Fibroblast of skin of right quadriceps (primary cell): ENCODE data around the gene TRIM31.

Experiments
- DNase-seq: peaks from one replicate; pipeline ENCODE4 v3.0.0-alpha.2; 2013

The TRIM31 gene

DNA sequence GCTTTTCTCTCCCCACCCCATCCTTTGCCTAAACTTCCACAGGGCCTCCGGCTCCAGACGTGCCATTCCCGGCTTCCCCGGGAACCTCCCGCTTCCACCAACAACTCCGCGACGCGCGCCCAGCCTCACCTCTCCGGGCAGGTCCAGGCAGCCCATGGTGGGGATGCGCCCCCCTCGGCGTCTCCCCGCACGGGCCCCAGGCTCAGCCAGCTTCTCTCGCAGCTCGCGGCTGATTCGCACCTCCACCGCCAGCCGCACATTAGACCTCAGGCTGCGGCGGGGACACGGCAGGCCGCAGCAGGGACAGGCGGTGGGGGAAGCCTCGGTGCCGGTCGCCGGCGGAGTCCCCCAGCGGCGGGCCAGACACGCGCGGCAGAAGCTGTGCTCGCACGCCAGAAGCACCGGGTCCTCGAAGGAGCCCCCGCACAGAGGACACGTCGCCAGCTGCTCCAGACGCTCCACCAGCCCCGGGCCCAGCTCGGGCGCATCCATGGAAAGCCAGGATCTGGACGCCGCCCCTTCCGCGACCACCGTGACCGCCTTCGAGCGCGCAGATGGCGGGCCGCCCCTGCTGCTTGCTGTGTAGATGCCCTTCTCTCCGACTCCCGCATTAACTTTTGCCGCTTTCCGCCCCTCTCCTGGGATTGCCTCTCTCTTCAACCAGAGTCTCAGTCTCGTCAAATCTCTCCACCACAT is 37.6 kb downstream of the TRIM31 start, which contains the start of gene RNF39:
RNF39 (minus strand) TSS at position 676 of the 696 bp plus-strand sequence; CDS start at position 492, 184 bp downstream.
- no peak for DNase-seq

DNA sequence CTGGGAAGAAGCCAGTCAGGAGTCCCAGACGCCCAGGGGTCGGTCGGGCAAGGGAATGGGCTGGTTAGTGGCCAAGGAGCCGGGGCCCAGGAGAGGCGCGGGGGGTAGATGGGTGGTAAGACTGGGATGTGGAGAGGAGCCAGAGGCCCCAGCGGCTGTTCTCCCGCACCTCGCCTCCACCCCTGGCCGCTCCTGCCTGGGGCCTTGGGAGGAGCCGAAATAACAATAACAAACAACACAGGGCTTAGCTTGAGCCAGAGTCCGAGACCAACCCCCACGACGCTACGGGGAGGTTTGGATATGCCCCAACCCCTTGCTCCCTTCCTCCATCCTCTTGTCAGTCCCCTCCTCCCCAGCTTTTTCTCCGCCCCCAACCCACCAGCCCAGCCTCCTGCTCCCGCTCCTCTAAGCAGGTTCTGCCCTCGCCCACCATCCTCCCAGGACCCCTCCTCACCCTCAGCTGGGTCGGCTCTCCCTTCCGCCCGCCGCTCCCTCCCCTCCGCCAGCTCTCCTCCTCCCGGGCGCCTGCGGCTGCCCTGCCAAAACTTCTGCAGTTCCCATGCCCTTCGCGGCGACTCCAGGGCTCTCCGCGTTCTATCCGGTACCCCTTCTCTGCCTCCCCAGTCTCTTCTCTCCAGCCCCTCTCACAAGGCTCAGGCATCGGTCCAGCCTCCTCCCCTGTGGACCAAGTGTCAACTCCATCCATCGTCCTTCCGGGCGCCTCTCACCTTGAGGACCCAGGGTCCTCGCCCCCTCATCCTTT is 38.4 kb downstream of the TRIM31 start:
- DNase-seq, result no peak

DNA sequence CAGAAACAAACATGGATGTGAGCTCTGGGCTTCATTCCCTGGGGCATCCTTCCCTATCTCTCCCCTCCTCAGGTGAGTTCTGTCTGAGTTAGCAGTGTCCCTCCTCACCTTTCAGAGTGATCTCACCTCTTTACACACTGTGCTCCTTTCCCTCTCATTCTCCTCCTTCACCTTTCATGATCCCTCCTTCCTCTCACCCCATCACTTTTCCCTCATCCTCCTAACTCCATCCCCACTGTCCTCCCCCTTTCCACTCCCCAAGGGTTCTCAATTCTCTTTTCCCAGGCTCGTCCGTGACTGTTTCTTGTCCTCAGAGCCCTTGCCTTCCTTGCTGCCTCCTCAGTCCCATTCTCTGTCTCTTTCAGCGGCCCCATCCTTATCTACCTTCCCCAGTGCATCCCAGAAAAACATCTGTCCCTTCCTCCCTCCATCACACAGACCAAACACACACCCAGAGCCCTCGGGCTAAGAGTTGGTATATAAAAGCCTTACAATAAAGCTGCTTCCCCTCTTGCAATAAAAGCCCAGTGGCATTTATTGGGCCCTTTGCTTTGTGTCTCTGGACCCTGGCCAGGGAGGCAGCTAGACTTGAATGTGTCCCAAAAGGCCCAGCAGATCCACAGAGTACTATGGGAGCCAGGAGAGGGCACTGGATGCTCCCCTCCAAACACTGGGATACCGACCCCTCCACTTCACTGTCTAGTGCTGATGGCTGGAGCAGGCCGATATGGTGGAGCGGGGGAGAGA is 39.2 kb downstream of the TRIM31 start:
- no peak for DNase-seq

DNA sequence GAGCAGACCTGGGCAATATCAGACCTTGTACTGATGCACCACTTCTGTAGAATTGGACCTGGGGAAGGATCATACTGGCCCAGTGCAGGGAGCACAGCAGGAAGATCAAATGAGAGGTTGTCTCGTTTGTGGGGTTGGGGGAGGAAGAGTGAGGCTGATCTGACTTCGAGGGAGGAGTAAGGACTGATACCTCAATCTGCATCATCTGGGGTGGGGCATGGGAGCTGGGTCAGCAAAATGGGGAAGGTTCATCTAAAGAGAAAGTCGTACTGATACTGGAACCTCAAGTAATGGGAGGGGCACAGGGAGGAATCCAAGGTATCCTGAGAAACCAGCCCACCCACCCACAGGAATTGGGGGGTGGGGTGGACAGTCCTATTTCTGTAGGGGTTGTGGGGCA is 41.0 kb downstream of the TRIM31 start:
- DNase-seq, result no peak

DNA sequence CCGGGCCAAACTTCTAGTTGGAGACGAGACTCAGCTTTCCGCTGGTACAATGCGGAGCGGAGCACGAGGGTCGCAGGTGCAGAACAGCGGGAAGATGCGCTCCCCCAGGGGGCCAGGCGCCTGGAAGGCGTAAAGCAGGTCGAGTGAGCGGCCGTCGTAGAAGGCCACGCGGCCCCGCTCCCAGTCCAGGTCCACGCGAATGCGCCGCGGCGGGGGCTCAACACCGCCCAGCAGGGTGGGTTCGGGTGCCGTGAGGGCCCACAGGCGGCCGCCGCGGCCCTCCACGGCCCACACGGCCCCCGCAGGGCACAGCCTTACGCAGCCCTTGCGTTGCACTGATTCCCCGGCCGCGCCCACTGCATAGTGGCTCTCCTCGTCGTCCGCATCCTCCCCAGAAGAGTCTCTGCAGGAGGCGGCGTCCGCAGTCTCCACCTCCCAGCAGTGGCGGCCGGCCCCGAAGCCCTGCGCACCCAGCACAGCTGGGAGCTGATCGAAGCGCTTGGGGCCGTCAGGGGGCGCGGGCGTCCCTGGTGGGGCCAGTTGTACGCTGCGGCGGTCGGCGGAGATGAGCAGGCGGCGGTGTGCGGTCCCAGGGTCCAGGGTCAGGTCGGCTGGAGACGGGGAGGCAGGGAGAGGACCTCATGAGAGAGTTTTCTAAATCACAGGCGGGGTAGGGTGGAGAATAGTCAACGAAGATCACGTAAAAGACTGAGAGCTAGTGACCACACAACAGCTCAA is 41.6 kb downstream of the TRIM31 start:
- DNase-seq, result peak; percentile 22

DNA sequence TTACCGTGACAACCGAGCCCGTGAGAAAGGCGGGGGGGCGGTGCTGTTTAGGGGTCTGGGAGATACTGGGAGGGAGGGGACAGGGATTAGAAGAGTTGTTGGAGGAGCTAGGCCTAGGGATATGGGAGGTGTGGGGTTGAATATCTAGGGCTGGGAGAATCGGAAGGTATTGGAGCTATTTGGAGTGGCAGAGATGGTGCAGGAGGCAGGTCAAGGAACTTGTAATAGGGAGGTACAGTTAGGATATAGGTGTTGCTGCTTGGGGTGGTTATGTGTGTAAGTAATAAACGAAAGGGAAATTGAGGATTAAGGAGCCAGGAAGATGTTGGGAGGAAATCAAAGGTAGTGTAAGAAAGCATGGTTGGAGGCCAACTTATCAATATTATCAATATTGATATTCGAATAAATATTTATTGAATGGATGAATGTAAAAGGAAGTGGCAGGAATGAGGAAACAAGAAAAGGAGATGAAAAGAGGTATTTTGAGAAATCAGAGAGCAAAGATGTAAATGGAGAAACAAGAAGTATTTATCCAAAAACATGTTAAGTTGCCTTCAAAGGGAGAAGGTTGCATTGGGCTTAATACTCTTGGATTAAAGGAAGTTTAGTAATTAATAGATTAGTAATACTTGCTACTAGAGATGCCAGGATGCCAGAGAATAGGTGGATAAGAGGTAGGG is 45.3 kb downstream of the TRIM31 start:
- DNase-seq, result no peak

DNA sequence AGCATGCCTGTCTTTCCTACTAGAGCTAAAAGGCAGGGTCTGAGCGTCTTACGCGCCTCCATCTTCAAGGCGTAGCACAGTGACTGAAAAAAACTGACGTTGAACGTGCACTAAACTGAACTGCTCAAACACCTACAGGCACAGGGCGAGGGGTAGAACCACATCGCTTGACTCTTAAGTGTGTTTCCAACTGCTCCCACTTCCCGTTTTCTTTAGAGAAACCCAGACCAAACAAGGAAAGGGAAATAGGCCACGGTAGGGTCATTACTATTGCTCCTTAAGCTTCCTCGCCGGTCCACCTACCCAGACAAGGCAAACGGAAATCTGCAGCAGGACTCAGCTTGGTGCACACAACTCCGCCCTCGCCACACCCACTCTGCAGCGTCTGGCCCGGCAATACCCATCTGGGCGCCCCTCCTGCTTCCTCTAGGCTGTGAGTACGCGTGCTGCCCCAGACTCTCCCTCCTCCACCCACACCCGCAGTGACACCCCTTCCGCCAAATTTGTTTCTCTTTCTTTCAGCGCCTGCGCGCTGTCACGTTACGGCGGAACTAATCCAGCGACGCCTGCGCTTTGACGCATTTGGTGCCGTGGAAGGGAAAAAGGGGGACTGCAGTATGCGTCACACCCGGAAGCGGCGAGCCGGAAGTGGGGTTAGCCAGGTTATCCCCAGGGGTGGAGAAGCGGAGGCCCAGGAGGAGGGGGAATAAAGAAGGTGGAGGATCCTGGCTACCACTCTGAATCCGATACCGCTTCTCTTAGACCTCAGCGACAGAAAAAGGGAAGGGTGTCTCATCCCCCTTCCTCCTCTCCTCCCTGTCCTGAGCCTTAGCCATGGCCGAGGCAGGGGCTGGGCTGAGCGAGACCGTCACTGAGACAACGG is 46.1 kb downstream of the TRIM31 start, which contains the start of gene PPP1R11:
PPP1R11 (plus strand) TSS at position 622 of the 883 bp plus-strand sequence; CDS start at position 835, 213 bp downstream.
- DNase-seq, result peak; percentile 99

DNA sequence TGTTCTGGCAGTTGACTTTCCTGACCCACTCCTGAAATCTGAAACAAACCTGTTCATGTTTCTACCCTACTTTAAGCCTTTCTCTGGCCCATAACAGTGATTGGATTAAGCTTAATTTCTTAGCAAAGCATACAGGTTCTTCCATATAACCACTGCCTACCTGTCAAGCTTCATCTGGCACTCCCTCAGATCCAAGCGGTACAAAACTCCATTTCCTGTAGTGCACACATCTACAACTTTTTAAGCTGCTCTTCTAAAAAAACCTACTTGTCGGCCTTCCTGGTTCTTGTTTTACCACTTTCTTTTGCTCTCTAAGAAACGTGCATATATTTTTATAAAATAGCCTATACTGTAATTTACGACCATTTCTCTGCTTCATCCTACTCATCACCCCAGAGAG is 46.8 kb downstream of the TRIM31 start:
- no peak for DNase-seq

DNA sequence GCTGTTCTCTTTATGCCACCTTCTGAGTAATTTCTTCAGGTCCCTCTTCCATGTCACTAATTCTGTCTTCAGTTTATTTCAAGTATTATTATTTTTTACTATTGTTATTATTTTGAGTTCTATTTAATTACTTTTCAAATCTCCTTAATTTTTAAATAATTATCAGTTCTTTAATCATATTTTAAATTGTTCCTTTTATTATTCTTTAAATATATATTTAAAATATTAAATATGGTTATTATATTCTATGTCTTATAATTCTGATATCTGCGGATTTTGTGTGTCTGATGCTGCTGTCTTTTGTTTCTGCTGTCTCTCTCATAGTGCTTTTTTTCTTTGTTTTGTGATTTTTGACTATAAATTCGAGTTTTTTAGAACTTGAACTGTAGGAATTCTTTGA is 49.6 kb downstream of the TRIM31 start:
- no peak for DNase-seq

DNA sequence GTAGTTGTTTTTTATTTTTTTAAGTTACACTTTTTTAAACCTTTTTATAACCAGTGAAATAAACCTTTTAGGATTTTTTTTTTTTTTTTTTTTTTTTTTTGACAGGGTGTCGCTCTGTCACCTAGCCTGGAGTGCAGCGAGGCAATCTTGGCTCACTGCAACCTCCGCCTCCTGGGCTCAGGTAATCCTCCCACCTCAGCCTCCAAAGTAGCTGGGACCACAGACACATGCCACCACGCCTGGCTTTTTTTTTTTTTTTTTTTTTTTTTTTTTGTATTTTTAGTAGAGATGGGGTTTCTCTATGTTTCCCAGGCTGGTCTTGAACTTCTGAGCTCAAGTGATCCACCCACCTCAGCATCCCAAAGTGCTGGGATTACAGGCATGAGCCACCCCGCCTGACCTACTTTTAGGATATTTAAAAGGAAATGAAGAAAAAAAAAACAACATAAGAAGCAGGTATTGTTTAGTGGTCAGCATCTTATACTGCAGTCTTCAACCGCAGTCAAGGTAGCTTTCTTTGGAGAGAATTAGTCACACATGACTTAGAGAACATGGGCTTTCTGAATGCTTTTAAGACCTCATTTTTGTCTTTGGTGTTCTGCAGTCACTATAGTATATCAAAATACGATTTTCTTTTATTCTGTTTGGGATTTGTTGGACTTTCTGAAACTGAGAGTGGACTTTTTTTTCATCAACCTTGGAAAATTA is 50.3 kb downstream of the TRIM31 start:
- no peak for DNase-seq

DNA sequence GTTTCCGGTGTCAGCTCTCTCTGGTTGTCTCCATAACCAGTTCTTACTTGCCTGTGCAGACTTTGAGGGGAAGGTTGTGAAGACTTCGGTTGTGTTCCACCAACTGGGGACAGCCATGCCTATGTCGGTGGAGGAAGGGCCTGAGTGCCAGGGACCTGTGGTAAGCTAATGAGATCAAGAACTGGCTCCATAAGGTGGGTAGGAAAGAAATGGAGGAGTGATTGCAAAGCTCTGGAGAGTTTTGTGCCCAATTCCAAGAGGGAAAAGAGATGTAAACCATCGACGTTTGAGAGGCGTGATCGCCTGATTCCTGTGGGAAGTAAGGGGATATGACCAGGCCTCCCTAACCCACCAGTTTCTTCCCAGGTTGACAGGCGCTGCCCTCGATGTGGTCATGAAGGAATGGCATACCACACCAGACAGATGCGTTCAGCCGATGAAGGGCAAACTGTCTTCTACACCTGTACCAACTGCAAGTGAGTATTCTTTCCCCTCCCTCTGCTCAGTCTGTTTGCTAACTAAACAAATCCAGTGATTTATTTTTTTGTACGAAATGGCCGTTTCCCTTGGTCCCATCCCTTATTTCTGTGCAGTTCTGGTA is 50.9 kb downstream of the TRIM31 start:
- DNase-seq, result peak; percentile 9

DNA sequence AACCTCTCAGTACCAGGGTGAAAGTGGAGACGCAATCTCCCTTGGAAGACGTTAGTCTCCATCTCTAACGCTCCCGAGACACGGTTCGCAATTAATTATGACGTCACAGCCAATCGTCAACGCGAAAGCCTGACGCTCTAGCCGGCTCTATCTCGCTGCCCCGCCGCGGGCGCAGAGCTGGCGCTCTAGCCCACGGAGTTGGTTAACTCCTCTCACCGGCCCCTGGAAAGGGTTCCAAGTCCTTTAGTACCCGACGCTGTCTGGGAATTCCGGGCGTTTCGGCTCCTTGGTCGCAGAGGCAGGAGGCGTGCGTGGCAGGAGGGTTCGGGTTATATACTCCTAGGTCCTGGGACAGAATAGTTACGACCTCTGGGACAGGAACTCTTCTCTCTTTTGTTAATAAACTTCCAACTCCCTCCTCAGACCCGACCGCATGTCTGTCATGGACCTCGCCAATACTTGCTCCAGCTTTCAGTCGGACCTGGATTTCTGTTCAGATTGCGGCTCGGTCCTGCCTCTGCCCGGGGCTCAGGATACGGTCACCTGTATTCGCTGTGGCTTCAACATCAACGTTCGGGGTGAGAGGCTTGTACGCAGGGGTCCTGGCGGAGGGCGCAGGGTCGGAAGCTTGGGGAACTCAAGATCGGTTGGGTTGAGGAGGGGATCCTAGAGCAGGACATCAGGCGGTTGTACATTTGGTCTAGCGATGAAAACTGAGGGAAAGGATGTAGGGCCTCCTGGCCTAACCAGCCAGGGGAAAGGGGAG is 51.6 kb downstream of the TRIM31 start, which contains the start of gene POLR1H:
POLR1H (plus strand) TSS at position 174 of the 766 bp plus-strand sequence; CDS start at position 434, 260 bp downstream.
- DNase-seq, result peak; percentile 96

DNA sequence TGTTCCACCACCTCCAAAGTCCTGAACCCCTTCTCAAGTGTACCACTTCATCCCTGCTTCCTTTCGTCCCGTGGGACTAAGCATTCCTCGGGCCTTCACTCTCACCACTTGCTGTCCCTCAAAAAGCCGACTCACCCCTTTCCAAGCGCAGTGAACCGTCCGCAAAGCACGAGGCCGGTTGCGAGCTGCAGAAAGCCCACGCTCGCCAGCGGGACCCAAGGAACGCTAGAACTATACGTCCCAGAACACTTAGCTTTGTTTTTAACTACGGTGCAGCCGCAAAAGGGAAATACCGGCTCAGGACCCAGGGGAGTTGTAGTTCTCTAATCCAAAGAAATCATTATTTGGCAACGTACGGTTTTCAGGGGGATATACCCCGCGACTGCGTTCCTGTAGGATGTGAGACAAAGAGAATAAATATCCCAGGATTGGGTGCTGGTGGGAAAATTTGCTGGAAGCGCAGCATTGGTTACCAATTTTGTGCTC is 52.2 kb downstream of the TRIM31 start:
- peak; percentile 24 for DNase-seq

DNA sequence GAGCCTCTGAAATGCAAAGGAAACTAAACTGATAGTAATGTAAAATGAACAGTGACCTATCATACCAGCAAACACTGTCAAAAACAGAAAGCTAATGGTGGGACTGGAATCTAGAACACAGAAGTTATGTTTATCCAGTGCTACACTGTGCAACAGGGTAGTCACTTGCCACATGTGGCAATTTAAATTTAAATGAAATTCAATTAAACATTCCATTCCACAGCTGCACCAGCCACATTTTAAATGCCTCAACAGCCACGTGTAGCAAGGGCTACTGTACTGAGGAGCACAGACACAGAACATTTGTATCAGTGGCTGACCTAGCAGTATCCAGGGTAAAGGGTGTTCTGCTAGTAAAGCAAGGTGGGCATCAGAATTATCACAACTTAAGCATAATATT is 57.4 kb downstream of the TRIM31 start:
- DNase-seq, result no peak

DNA sequence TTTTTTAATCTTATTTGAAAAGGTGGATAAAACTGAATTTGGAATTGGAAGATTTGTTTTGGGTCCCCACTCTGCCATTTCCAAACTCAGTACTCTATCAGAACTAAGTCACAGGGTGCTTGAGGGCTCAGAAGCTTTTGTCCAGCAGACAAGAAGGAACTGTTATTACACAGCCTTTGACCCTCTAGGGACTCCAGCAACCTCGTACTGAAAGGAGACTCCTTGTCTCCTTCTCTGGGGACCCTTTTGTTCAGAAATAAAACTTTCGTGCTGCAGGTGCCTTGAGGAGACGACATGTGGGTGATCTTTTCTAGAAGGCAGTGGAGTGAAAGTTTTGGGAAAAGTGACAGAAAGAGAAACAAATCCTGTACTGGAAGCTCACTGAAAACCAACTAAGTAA is 59.2 kb downstream of the TRIM31 start:
- DNase-seq, result no peak
